Esophagus (tissue), 2 donors: ENCODE data around the gene DAPK2. TPM values are rescaled to one million over a fixed set of nuclear protein-coding genes. Genes with fewer than 3 reads are reported as not detected.

Experiments
- H3K27ac ChIP-seq, 2 donors: one replicate each; pipeline ENCODE4 v1.5.1; 2013; ENCODE audit warnings: low read depth in 2 of 2, mild to moderate bottlenecking in 2 of 2, inconsistent platforms in 1 of 2, low read length in 1 of 2, moderate library complexity in 1 of 2
- H3K27me3 ChIP-seq, 2 donors: one replicate each; pipeline ENCODE4 v1.6.1; 2013; ENCODE audit warnings: low read length in 2 of 2, control low read depth in 1 of 2, mild to moderate bottlenecking in 1 of 2; ENCODE audit not compliant: insufficient read depth in 2 of 2, control insufficient read depth in 1 of 2
- H3K36me3 ChIP-seq, 2 donors: one replicate each; pipeline ENCODE4 v1.6.1; 2013; ENCODE audit warnings: low read length in 1 of 2; ENCODE audit not compliant: control insufficient read depth in 2 of 2, insufficient read depth in 2 of 2
- H3K4me1 ChIP-seq, 2 donors: one replicate each; pipeline ENCODE4 v1.6.1; 2013; ENCODE audit warnings: low read length in 1 of 2; ENCODE audit not compliant: control insufficient read depth in 2 of 2, insufficient read depth in 2 of 2
- H3K4me3 ChIP-seq, 2 donors: one replicate each; pipeline ENCODE4 v1.5.1; 2013; ENCODE audit warnings: low read length in 2 of 2, mild to moderate bottlenecking in 2 of 2, low read depth in 1 of 2, moderate library complexity in 1 of 2
- H3K9me3 ChIP-seq, 2 donors: one replicate each; pipeline ENCODE4 v1.6.1; 2013; ENCODE audit warnings: mild to moderate bottlenecking in 2 of 2, low read depth in 1 of 2, low read length in 1 of 2, moderate library complexity in 1 of 2; ENCODE audit not compliant: control insufficient read depth in 2 of 2, insufficient read depth in 1 of 2
- WGBS, 2 donors: extraction: QIAGEN DNeasy Blood & Tissue Kit; methylation state at CpG; one replicate each; pipeline ENCODE4 v1.1.7; 2013; 5-methylcytosine and 5-hydroxymethylcytosine counted together
- polyA plus RNA-seq, 2 donors: library from polyadenylated mRNA; stranded (reverse); fragments of 200-250 nt; gene quantifications; one replicate each; pipeline ENCODE4 v1.2.3, GENCODE V29; 2013
- donor health status: healthy with polysubstance abuse.
- donor health status: Bipolar disorder and iron deficiency.

Gene DAPK2
- polyA plus RNA-seq, 2 donors: 1.9 to 8.9 TPM

GRCh38 chr15:63942486-63943365 lies 103.6 kb downstream of the DAPK2 start:
- H3K4me3 ChIP-seq: no peak overlapping the region
- H3K27ac ChIP-seq: no peak overlapping the region
- peaks cover 3 to 13% of the 10 kb centered on the region in 2 donors for H3K4me1 ChIP-seq
- H3K9me3 ChIP-seq: no peaks in the 10 kb centered on the region
- H3K36me3 ChIP-seq: no peaks in the 10 kb centered on the region
- WGBS, 2 donors: 90 to 92% methylated on average over 6 of the region's 6 CpGs
- H3K27me3 ChIP-seq: no peaks in the 10 kb centered on the region

DNA sequence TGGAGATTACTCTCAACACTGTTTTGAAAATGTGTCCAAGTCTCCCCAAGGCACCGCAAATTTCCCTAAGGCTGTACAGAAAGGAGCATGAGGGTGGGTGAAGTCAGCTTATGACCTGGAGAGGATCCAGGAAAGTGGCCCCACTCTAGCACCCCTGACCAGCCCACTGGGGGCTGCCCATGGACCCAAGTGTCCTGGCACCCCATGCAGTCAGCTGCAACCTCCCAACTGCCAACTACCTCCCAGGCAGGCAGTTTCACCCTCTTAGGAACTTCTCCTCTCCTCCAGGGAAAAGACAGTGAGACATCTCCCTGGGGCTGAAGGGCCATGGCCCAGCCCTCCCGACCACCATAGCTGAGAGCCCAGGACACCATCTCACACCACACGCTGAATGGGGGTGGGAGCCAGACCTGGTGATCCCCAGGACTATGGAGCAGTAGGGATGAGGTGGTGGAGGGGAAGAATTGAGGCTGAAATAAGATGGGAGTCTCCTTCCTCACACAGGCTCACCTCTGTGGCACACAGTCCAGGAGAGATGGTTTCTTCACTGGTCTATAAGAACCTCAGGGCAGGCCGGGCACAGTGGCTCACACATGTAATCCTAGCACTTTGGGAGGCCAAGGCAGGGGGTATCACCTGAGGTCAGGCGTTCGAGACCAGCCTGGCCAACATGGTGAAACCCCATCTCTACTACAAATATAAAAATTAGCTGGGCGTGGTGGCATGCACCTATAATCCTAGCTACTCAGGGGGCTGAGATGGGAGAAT lies 104.4 kb downstream of the DAPK2 start:
- 89% methylated on average over 7 of the region's 7 CpGs for WGBS, 2 donors
- no peak overlapping the region for H3K27ac ChIP-seq
- H3K4me3 ChIP-seq: no peak overlapping the region
- no peaks in the 10 kb centered on the region for H3K9me3 ChIP-seq
- no peaks in the 10 kb centered on the region for H3K27me3 ChIP-seq
- H3K36me3 ChIP-seq: no peaks in the 10 kb centered on the region
- H3K4me1 ChIP-seq: peaks cover 3 to 13% of the 10 kb centered on the region in 2 donors

GRCh38 chr15:63940966-63941620 lies 105.2 kb downstream of the DAPK2 start:
- Histone ChIP-seq H3K4me3 (no peak overlapping the region), H3K9me3 (no peaks in the 10 kb centered on the region), H3K36me3 (no peaks in the 10 kb centered on the region), H3K27me3 (no peaks in the 10 kb centered on the region), H3K4me1 (peaks cover 2 to 13% of the 10 kb centered on the region in 2 donors), H3K27ac (no peak overlapping the region)
- 68 to 85% methylated on average over 4 of the region's 4 CpGs for WGBS, 2 donors

- no peaks in the 10 kb centered on the region for H3K27me3 ChIP-seq
Measured at GRCh38 chr15:63939531-63940130, 106.7 kb downstream of the DAPK2 start.

DNA sequence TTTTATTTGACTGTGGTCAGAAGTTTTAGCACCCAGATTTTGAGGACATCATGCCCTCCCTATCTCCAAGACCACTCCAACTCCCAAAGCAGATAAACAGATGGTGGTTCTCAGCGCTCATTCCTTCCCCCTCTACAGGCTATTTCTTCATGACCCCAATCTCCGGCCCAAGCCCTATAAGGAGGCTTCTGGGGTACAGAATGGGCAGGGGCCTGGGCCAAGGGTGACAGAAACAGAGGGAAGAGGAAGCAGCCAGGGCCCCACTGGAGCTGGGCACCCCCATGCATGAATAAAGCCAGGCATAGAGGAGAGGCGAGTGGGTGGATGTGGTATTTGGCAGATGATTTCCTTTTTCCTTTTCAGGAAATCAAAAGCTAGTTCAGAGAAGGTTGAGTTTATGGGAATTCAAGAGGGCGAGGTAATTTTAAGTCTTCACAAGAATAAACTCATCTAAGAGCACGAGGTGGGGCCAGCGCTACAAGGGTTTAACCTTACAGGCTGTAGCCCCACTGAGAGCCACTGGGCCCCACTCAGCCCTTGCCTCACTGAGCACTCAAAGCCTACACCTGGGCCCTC lies 107.7 kb downstream of the DAPK2 start:
- peak overlapping the region in 1 of 2 donors; percentile 17 for H3K27ac ChIP-seq
- WGBS, 2 donors: 61 to 67% methylated on average over 6 of the region's 6 CpGs
- H3K4me3 ChIP-seq: no peak overlapping the region
- peaks cover 0 to 6% of the 10 kb centered on the region in 2 donors for H3K4me1 ChIP-seq
- H3K27me3 ChIP-seq: no peaks in the 10 kb centered on the region
- no peaks in the 10 kb centered on the region for H3K36me3 ChIP-seq
- no peaks in the 10 kb centered on the region for H3K9me3 ChIP-seq

More at GRCh38 chr15:63939531-63940130, 106.7 kb downstream of the DAPK2 start:
- Histone ChIP-seq H3K9me3 (no peaks in the 10 kb centered on the region), H3K4me1 (peaks cover 0 to 6% of the 10 kb centered on the region in 2 donors), H3K27ac (peak overlapping the region; percentile 5 to 45), H3K36me3 (no peaks in the 10 kb centered on the region), H3K4me3 (no peak overlapping the region)
- WGBS, 2 donors: 42 to 45% methylated on average over 4 of the region's 4 CpGs

GRCh38 chr15:63933522-63933921 lies 112.8 kb downstream of the DAPK2 start:
- no peak overlapping the region for H3K4me3 ChIP-seq
- peaks cover 0 to under 1% of the 10 kb centered on the region in 2 donors for H3K4me1 ChIP-seq
- no peaks in the 10 kb centered on the region for H3K27me3 ChIP-seq
- no peak overlapping the region for H3K27ac ChIP-seq
- no peaks in the 10 kb centered on the region for H3K36me3 ChIP-seq
- 92 to 96% methylated on average over 5 of the region's 5 CpGs for WGBS, 2 donors
- no peaks in the 10 kb centered on the region for H3K9me3 ChIP-seq

- Histone ChIP-seq H3K4me1 (no peaks in the 10 kb centered on the region), H3K4me3 (no peak overlapping the region), H3K36me3 (no peaks in the 10 kb centered on the region), H3K27me3 (no peaks in the 10 kb centered on the region), H3K27ac (no peak overlapping the region), H3K9me3 (no peaks in the 10 kb centered on the region)
- 75 to 89% methylated on average over 4 of the region's 4 CpGs for WGBS, 2 donors
Measured at GRCh38 chr15:63931556-63931955, 114.7 kb downstream of the DAPK2 start.

GRCh38 chr15:63930034-63930433 lies 116.3 kb downstream of the DAPK2 start:
- Histone ChIP-seq H3K9me3 (no peaks in the 10 kb centered on the region), H3K4me3 (no peak overlapping the region), H3K36me3 (no peaks in the 10 kb centered on the region), H3K27ac (no peak overlapping the region), H3K4me1 (peaks cover 0 to 2% of the 10 kb centered on the region in 2 donors), H3K27me3 (no peaks in the 10 kb centered on the region)
- 95 to 96% methylated on average over 7 of the region's 7 CpGs for WGBS, 2 donors
